Psoas muscle (tissue), 8 donors: ENCODE measurements around the gene RTKN2. TPM values are rescaled to one million over a fixed set of nuclear protein-coding genes. Genes with fewer than 3 reads are reported as not detected.

ENCODE experiments used
- ATAC-seq, 4 donors: fragments of 200-7000 bp; cut with Tn5 transposase; one replicate each; pipeline ENCODE4 v1.9.1; 2020; ENCODE audit warnings: moderate library complexity in 3 of 4, mild to moderate bottlenecking in 2 of 4
- DNase-seq, 2 donors: peaks; one replicate each; pipeline ENCODE4 v3.0.0-alpha.2; 2020
- H3K27ac ChIP-seq: fragments of 200-600 bp; one replicate; pipeline ENCODE4 v1.8.0; 2022
- H3K27me3 ChIP-seq, 3 donors: fragments of 200-600 bp in 1 of 3; one replicate each; pipeline versions ENCODE4 v1.6.1 to v1.8.0; 2013 to 2022; ENCODE audit warnings: low read length in 2 of 3, mild to moderate bottlenecking in 2 of 3, moderate library complexity in 1 of 3; ENCODE audit not compliant: insufficient read depth in 3 of 3
- H3K36me3 ChIP-seq, 2 donors: fragments of 200-600 bp in 1 of 2; one replicate each; pipeline versions ENCODE4 v1.6.1 to v1.8.0; 2013 to 2022; ENCODE audit warnings: low read depth in 1 of 2, mild to moderate bottlenecking in 1 of 2, moderate library complexity in 1 of 2; ENCODE audit not compliant: insufficient read depth in 1 of 2
- H3K4me1 ChIP-seq: fragments of 200-600 bp; one replicate; pipeline ENCODE4 v1.8.0; 2022
- H3K4me3 ChIP-seq: fragments of 200-600 bp; one replicate; pipeline ENCODE4 v1.8.0; 2022; ENCODE audit warnings: mild to moderate bottlenecking
- H3K9me3 ChIP-seq: fragments of 200-600 bp; one replicate; pipeline ENCODE4 v1.8.0; 2022
- WGBS, 3 donors: extraction: QIAGEN DNeasy Blood & Tissue Kit; methylation state at CpG; one replicate each; pipeline versions ENCODE4 v1.1.6 to v1.1.7; 2013; 5-methylcytosine and 5-hydroxymethylcytosine counted together
- intact Hi-C, 2 donors: fragments of 100-400 bp; cut with DNase I; formaldehyde crosslinking; loops; one replicate each; pipeline versions ENCODE4 v1.11.0 to v1.14.2; 2022
- polyA plus RNA-seq, 3 donors: library from polyadenylated mRNA; stranded (reverse); fragments of 200-250 nt; gene quantifications; one replicate each; pipeline ENCODE4 v1.2.3, GENCODE V29; 2013
- total RNA-seq, 4 donors: library from RNA; stranded (reverse); fragmentation: NEBNext Ultra II Directional in 2 of 4; extraction: Animal tissue kit (Norgen Biotek cat#: 25700) in 2 of 4; gene quantifications; one replicate each; pipeline versions ENCODE4 v1.2.1 to v1.2.4, GENCODE V29; 2021 to 2023
- TF ChIP-seq, protein P1 (sequence below): fragments of 200-600 bp; IDR thresholded peaks from one replicate; pipeline ENCODE4 v1.8.0; 2022; ENCODE audit warnings: antibody characterized with exemption
- donor health status: healthy with polysubstance abuse.
- donor health status: DM: no; HTN: no; CAD: no; lungs with moderate emphysema.
- donor health status: Bipolar disorder and iron deficiency.
- donor health status: healthy.
- donor health status: DM: yes; HTN: yes; CAD: no.
- donor health status: DM: no; HTN: no; CAD: no.
- donor health status: DM: no; HTN: no; CAD: no.
- donor health status: DM: yes; HTN: yes; CAD: no.

RTKN2 gene
- total and polyA plus RNA-seq, 7 donors, result 0.01 to 0.09 (median 0.03) TPM; not detected in 3

DNA sequence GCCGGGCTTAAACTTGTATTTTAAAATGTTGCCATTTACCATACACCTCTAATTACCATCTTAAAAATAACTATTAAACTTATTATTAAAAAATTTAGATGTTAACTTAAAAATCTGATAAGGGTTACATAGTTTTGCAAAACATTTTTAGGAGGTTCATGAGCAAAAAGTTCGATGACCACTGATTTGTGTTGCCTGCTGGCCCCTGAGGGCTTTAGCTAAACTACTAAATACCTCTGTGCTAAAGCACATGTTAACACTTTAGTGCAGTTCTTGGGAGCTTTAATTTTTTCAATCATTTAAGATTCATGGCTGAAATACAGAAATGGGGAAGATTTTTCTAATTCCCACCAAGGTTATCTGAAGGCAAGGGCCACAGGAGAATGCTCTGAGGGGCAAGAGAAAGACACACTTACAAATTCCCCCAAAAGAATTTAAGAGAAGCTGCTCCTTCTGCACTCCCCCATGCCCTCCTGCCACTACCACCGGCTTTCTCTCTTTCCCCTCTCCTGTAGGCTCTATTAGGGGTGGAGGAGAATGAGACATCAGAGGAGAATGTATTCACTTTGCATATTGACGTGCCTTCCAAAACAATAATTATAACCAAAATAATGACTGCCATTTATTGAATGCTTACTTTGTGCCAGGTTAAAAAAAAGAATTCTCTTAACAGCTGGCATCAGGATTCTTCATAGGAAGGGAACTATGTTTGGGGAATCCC lies 106.2 kb downstream of the RTKN2 start:
- Histone ChIP-seq H3K9me3 (no peaks in the 10 kb centered on the region), H3K4me3 (no peak overlapping the region), H3K27me3 (no peaks in the 10 kb centered on the region), H3K4me1 (peaks cover 9% of the 10 kb centered on the region), H3K27ac (no peak overlapping the region), H3K36me3 (no peaks in the 10 kb centered on the region)
- WGBS, 3 donors, result 64 to 78% (median 76%) methylated on average over 4 of the region's 4 CpGs
- TF ChIP-seq, protein P1, sequence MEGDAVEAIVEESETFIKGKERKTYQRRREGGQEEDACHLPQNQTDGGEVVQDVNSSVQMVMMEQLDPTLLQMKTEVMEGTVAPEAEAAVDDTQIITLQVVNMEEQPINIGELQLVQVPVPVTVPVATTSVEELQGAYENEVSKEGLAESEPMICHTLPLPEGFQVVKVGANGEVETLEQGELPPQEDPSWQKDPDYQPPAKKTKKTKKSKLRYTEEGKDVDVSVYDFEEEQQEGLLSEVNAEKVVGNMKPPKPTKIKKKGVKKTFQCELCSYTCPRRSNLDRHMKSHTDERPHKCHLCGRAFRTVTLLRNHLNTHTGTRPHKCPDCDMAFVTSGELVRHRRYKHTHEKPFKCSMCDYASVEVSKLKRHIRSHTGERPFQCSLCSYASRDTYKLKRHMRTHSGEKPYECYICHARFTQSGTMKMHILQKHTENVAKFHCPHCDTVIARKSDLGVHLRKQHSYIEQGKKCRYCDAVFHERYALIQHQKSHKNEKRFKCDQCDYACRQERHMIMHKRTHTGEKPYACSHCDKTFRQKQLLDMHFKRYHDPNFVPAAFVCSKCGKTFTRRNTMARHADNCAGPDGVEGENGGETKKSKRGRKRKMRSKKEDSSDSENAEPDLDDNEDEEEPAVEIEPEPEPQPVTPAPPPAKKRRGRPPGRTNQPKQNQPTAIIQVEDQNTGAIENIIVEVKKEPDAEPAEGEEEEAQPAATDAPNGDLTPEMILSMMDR, result no peak
- no peak for ATAC-seq
- intact Hi-C loops, result no loop called here
- DNase-seq, result no peak

DNA sequence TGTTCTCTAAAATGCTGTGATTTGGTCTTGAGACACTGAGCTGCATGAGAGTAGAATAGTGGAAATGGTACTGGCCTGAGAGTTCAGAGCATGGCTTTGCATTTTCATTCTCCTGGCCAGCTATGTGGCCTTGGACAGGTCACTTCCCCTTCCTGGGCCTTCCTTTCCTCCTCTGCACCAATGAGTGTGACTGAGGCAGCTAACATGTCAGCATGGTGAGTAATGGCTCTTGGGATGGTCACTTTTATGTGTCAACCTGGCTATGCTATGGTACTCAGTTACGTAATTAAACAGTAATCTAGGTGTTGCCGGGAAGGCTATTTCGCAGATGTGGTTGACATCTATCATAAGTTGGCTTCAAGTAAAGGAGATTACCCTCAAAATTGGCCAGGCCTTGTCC lies 109.3 kb downstream of the RTKN2 start:
- TF ChIP-seq, protein P1, result no peak
- Histone ChIP-seq H3K9me3 (no peaks in the 10 kb centered on the region), H3K4me3 (no peak overlapping the region), H3K4me1 (no peaks in the 10 kb centered on the region), H3K27ac (no peak overlapping the region), H3K27me3 (no peaks in the 10 kb centered on the region), H3K36me3 (no peaks in the 10 kb centered on the region)
- DNase-seq (no peak), ATAC-seq (no peak)
- 94 to 97% (median 95%) methylated on average over 3 of the region's 3 CpGs for WGBS, 3 donors
- intact Hi-C loops, result no loop called here

DNA sequence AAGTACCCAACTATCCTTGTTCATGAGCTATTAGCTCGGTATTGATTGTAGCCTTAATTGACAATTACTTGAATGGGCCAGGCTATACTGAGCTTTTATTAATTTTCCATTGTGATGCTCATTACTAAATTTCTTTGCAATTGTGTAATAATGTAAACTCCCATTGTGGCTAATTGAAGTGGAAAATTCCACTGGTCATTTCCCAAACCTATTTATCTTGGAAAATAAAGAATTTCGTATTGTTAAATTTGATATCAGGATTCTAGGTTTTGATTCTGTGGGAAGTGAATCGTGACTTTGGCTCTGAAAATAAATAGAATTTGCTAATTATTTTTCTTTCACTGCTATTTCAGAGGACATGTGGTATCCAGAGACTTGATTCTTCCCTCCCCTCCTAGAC lies 111.0 kb downstream of the RTKN2 start:
- H3K4me1 ChIP-seq, result no peaks in the 10 kb centered on the region
- WGBS, 3 donors, result 74 to 80% (median 77%) methylated on average over 3 of the region's 3 CpGs
- no peaks in the 10 kb centered on the region for H3K27me3 ChIP-seq
- intact Hi-C loops, result no loop called here
- no peaks in the 10 kb centered on the region for H3K36me3 ChIP-seq
- ATAC-seq (no peak), DNase-seq (no peak)
- H3K4me3 ChIP-seq, result no peak overlapping the region
- no peaks in the 10 kb centered on the region for H3K9me3 ChIP-seq
- H3K27ac ChIP-seq, result no peak overlapping the region
- TF ChIP-seq, protein P1, result no peak

DNA sequence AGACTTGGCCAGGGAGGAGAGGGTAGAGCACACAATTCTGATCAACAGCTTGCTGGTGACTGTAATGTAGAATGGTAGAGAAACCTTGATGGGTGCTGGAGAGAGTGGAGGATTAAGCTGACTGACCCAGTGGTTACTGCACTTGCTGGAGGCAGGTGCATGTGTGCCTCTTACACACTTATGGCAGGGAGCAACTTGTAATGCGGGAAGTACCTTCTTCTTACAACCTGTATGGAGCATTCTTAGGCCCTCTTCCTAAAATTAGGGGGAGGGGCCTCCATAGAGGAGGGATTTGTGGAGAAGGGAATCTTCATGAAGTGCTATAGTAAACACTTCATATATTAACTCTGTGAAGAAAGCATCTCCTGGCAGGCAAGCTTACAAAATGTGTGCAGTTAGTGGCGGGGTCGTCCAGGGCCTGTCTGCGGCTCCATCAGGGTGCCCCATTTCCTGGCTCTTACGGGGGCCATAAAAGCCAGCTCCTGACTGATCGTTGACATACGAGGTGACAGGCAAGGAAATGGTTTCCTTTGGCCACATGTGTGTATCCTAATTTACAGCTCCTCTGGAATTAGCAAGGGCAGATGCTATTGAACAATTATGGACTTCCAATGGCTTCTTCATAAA lies 113.5 kb downstream of the RTKN2 start:
- Histone ChIP-seq H3K9me3 (no peaks in the 10 kb centered on the region), H3K4me1 (no peaks in the 10 kb centered on the region), H3K4me3 (no peak overlapping the region), H3K36me3 (no peaks in the 10 kb centered on the region), H3K27me3 (no peaks in the 10 kb centered on the region), H3K27ac (no peak overlapping the region)
- intact Hi-C loops, result no loop called here
- TF ChIP-seq, protein P1, result no peak
- no peak for ATAC-seq
- WGBS, 3 donors, result 55 to 64% (median 60%) methylated on average over 7 of the region's 7 CpGs
- no peak for DNase-seq
